Natural killer cell (primary cell): ENCODE data around the gene TOP2B. TPM values are rescaled to one million over a fixed set of nuclear protein-coding genes. Genes with fewer than 3 reads are reported as not detected.

Experiments
- ATAC-seq, 3 donors: fragments of 150-1000 bp in 2 of 3; fragments of 200-7000 bp in 1 of 3; cut with Tn5 transposase; 1 replicate in 1 of 3; 2 replicates in 2 of 3; pipeline ENCODE4 v1.10.0; 2021; ENCODE audit warnings: mild to moderate bottlenecking in 2 of 3, moderate library complexity in 2 of 3
- DNase-seq, 2 donors: peaks; one replicate each; pipeline versions ENCODE4 v3.0.0 to v3.0.0-alpha.2; 2013 to 2021; ENCODE audit warnings: mixed read lengths in 1 of 2
- H3K27ac ChIP-seq: one replicate; pipeline ENCODE4 v1.5.1; 2013; ENCODE audit warnings: mild to moderate bottlenecking, low read length
- H3K27me3 ChIP-seq: one replicate; pipeline ENCODE4 v1.6.1; 2013; ENCODE audit warnings: low read length; ENCODE audit not compliant: control insufficient read depth, insufficient read depth
- H3K36me3 ChIP-seq: one replicate; pipeline ENCODE4 v1.6.1; 2013; ENCODE audit warnings: low read length; ENCODE audit not compliant: control insufficient read depth, insufficient read depth
- H3K4me1 ChIP-seq: one replicate; pipeline ENCODE4 v1.6.1; 2013; ENCODE audit warnings: low read length; ENCODE audit not compliant: control insufficient read depth, insufficient read depth
- H3K4me3 ChIP-seq: one replicate; pipeline ENCODE4 v1.5.1; 2013; ENCODE audit warnings: low read length
- H3K9me3 ChIP-seq: one replicate; pipeline ENCODE4 v1.6.1; 2013; ENCODE audit warnings: low read length; ENCODE audit not compliant: control insufficient read depth, insufficient read depth
- H3K27ac Mint-ChIP-seq, 2 donors: one replicate each; pipeline ENCODE4 v1.8.0; 2022; ENCODE audit warnings: mild to moderate bottlenecking in 2 of 2, mixed read lengths in 2 of 2, moderate library complexity in 1 of 2
- H3K27me3 Mint-ChIP-seq, 2 donors: one replicate each; pipeline ENCODE4 v1.8.0; 2022; ENCODE audit warnings: low read depth in 2 of 2, mixed read lengths in 2 of 2
- H3K36me3 Mint-ChIP-seq: one replicate; pipeline ENCODE4 v1.8.0; 2022; ENCODE audit warnings: mixed read lengths
- H3K4me1 Mint-ChIP-seq, 2 donors: one replicate each; pipeline ENCODE4 v1.8.0; 2022; ENCODE audit warnings: mixed read lengths in 2 of 2
- H3K4me3 Mint-ChIP-seq: one replicate; pipeline ENCODE4 v1.8.0; 2022; ENCODE audit warnings: mild to moderate bottlenecking, moderate library complexity, mixed read lengths
- H3K9me3 Mint-ChIP-seq, 2 donors: one replicate each; pipeline ENCODE4 v1.8.0; 2022; ENCODE audit warnings: mixed read lengths in 2 of 2
- WGBS: methylation state at CpG from one replicate; pipeline ENCODE4 v1.1.7; 2013; ENCODE audit warnings: missing lambda C conversion rate; ENCODE audit not compliant: insufficient coverage; 5-methylcytosine and 5-hydroxymethylcytosine counted together
- intact Hi-C: fragments of 100-400 bp; cut with micrococcal nuclease; formaldehyde crosslinking; loops from one replicate; pipeline ENCODE4 v1.14.2; 2022
- total RNA-seq, 4 donors: library from RNA; stranded (reverse); fragments of 120-200 nt in 1 of 4; gene quantifications; one replicate each; pipeline versions ENCODE4 v1.2.3 to v1.2.4, GENCODE V29; 2013 to 2022
- TF ChIP-seq, protein P1 (sequence below): fragments of 200-600 bp; IDR thresholded peaks from one replicate; pipeline ENCODE4 v1.8.0; 2022; ENCODE audit warnings: antibody characterized with exemption

The TOP2B gene
- total RNA-seq, 3 donors from 2014 or later (not counting 1 experiment from before 2014, with no cell fraction given), result 126 to 180 (median 152) TPM

DNA sequence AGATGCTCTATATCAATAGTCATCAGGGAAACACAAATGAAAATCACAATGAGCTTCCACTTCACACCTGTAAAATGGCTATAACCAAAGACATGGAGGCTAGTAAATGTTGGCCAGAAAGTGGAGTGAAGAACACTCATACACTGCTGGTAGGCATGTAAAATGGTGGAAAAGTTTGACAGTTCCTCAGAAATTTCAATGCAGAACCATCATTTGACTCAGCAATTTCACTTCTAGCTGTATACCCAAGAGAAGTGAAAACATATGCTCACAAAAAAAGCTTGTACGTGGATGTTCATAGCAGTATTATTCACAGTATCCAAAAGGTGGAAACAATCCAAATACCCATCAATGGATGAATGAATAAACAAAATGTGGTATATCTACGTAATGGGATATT, 19.2 kb upstream of the TOP2B start:
- Histone ChIP-seq H3K4me1 (no peaks in the 10 kb centered on the region), H3K27ac (no peak overlapping the region), H3K4me3 (no peak overlapping the region), H3K9me3 (no peaks in the 10 kb centered on the region), H3K27me3 (no peaks in the 10 kb centered on the region), H3K36me3 (no peaks in the 10 kb centered on the region)
- peaks cover 0 to 6% of the 10 kb centered on the region in 2 donors for H3K27me3 Mint-ChIP-seq
- no peak overlapping the region for H3K4me3 Mint-ChIP-seq
- no peaks in the 10 kb centered on the region for H3K4me1 Mint-ChIP-seq
- WGBS, result no CpG with 5 or more reads among the region's 2 CpGs
- TF ChIP-seq, protein P1, sequence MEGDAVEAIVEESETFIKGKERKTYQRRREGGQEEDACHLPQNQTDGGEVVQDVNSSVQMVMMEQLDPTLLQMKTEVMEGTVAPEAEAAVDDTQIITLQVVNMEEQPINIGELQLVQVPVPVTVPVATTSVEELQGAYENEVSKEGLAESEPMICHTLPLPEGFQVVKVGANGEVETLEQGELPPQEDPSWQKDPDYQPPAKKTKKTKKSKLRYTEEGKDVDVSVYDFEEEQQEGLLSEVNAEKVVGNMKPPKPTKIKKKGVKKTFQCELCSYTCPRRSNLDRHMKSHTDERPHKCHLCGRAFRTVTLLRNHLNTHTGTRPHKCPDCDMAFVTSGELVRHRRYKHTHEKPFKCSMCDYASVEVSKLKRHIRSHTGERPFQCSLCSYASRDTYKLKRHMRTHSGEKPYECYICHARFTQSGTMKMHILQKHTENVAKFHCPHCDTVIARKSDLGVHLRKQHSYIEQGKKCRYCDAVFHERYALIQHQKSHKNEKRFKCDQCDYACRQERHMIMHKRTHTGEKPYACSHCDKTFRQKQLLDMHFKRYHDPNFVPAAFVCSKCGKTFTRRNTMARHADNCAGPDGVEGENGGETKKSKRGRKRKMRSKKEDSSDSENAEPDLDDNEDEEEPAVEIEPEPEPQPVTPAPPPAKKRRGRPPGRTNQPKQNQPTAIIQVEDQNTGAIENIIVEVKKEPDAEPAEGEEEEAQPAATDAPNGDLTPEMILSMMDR, result no peak
- no peaks in the 10 kb centered on the region for H3K36me3 Mint-ChIP-seq
- ATAC-seq (no peak), DNase-seq (no peak)
- intact Hi-C loops, result no loop called here
- no peak overlapping the region for H3K27ac Mint-ChIP-seq
- no peaks in the 10 kb centered on the region for H3K9me3 Mint-ChIP-seq

DNA sequence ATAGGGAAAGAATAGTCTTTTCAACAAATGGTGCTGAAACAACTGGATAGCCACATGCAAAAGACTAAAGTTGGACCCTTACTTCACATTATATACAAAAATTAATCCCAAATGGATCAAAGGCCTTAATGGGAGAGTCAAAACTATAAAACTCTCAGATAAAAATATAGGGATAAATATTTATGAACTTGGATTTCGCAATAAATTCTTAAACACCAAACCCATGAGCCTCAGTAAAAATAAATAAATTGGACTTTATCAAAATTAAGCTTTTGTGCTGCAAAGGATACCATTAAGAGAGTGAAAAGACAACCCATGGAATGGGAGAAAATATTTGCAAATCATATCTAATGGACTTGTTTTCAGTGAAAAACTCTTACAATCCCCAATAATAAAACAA, 18.7 kb upstream of the TOP2B start:
- no peaks in the 10 kb centered on the region for H3K36me3 Mint-ChIP-seq
- TF ChIP-seq, protein P1, result no peak
- H3K36me3 ChIP-seq, result no peaks in the 10 kb centered on the region
- no peak overlapping the region for H3K27ac Mint-ChIP-seq
- no peaks in the 10 kb centered on the region for H3K4me1 Mint-ChIP-seq
- H3K9me3 Mint-ChIP-seq, result no peaks in the 10 kb centered on the region
- no peak overlapping the region for H3K4me3 Mint-ChIP-seq
- H3K4me1 ChIP-seq, result no peaks in the 10 kb centered on the region
- intact Hi-C loops, result no loop called here
- no peaks in the 10 kb centered on the region for H3K27me3 ChIP-seq
- no peaks in the 10 kb centered on the region for H3K9me3 ChIP-seq
- H3K27me3 Mint-ChIP-seq, result peaks cover 0 to 2% of the 10 kb centered on the region in 2 donors
- no peak overlapping the region for H3K4me3 ChIP-seq
- no peak overlapping the region for H3K27ac ChIP-seq
- WGBS, result no CpG with 5 or more reads among the region's 1 CpG
- no peak for ATAC-seq
- DNase-seq, result no peak

- H3K36me3 ChIP-seq, result no peaks in the 10 kb centered on the region
- no peaks in the 10 kb centered on the region for H3K4me1 ChIP-seq
- no peak overlapping the region for H3K27ac ChIP-seq
- H3K27me3 ChIP-seq, result no peaks in the 10 kb centered on the region
- H3K4me1 Mint-ChIP-seq, result no peaks in the 10 kb centered on the region
- DNase-seq, result no peak
- TF ChIP-seq, protein P1, result no peak
- H3K9me3 ChIP-seq, result no peaks in the 10 kb centered on the region
- no peak overlapping the region for H3K4me3 ChIP-seq
- no peak for ATAC-seq
- no peaks in the 10 kb centered on the region for H3K36me3 Mint-ChIP-seq
- no peaks in the 10 kb centered on the region for H3K27me3 Mint-ChIP-seq
- H3K27ac Mint-ChIP-seq, result no peak overlapping the region
- intact Hi-C loops, result no loop called here
- 100% methylated on average over 5 of the region's 6 CpGs for WGBS
- H3K4me3 Mint-ChIP-seq, result no peak overlapping the region
- H3K9me3 Mint-ChIP-seq, result no peaks in the 10 kb centered on the region
These were observed 15.1 kb upstream of the TOP2B start for GRCh38 chr3:25679642-25680302.

- no peaks in the 10 kb centered on the region for H3K36me3 ChIP-seq
- no peaks in the 10 kb centered on the region for H3K9me3 Mint-ChIP-seq
- H3K4me3 Mint-ChIP-seq, result no peak overlapping the region
- H3K27ac Mint-ChIP-seq, result no peak overlapping the region
- no CpG with 5 or more reads among the region's 2 CpGs for WGBS
- no peaks in the 10 kb centered on the region for H3K4me1 Mint-ChIP-seq
- H3K27me3 ChIP-seq, result no peaks in the 10 kb centered on the region
- TF ChIP-seq, protein P1, result no peak
- ATAC-seq, result no peak
- H3K36me3 Mint-ChIP-seq, result no peaks in the 10 kb centered on the region
- H3K27ac ChIP-seq, result no peak overlapping the region
- no peaks in the 10 kb centered on the region for H3K4me1 ChIP-seq
- DNase-seq, result no peak
- no peaks in the 10 kb centered on the region for H3K9me3 ChIP-seq
- no peak overlapping the region for H3K4me3 ChIP-seq
- no peaks in the 10 kb centered on the region for H3K27me3 Mint-ChIP-seq
- intact Hi-C loops, result no loop called here
These were observed 14.5 kb upstream of the TOP2B start for GRCh38 chr3:25679166-25679565.
